Suprapubic skin (tissue), 4 donors: ENCODE results near the gene MVD. TPM values are rescaled to one million over a fixed set of nuclear protein-coding genes. Genes with fewer than 3 reads are reported as not detected.
A peak's percentile ranks its signal among the peaks of the same experiment; 100 is the strongest.

Source experiments
- DNase-seq, 2 donors: peaks; one replicate each; pipeline ENCODE4 v3.0.0-alpha.2; 2019; ENCODE audit warnings: low spot score in 2 of 2
- H3K27ac ChIP-seq: fragments of 200-600 bp; sonication (generic); one replicate; pipeline ENCODE4 v1.5.1; 2019
- H3K27me3 ChIP-seq: fragments of 200-600 bp; sonication (generic); one replicate; pipeline ENCODE4 v1.5.1; 2019
- H3K36me3 ChIP-seq: fragments of 200-600 bp; sonication (generic); one replicate; pipeline ENCODE4 v1.5.1; 2019
- H3K4me1 ChIP-seq: fragments of 200-600 bp; sonication (generic); one replicate; pipeline ENCODE4 v1.5.1; 2019
- H3K4me3 ChIP-seq: fragments of 200-600 bp; sonication (generic); one replicate; pipeline ENCODE4 v1.5.1; 2019; ENCODE audit warnings: mild to moderate bottlenecking
- H3K9me3 ChIP-seq: fragments of 200-600 bp; sonication (generic); one replicate; pipeline ENCODE4 v1.5.1; 2019
- CTCF ChIP-seq, 2 donors: fragments of 200-600 bp in 1 of 2; fragments of 450-650 bp in 1 of 2; sonication (generic) in 1 of 2; IDR thresholded peaks; one replicate each; pipeline ENCODE4 v1.5.1; 2016 to 2019; ENCODE audit warnings: antibody characterized with exemption in 2 of 2, mild to moderate bottlenecking in 1 of 2, moderate library complexity in 1 of 2
- EP300 ChIP-seq: sonication (generic); formaldehyde crosslinking; IDR thresholded peaks from one replicate; pipeline ENCODE4 v1.6.1; 2017; ENCODE audit warnings: antibody characterized with exemption
- POLR2A ChIP-seq, 2 donors: fragments of 450-650 bp; IDR thresholded peaks; one replicate each; pipeline ENCODE4 v1.6.1; 2017; ENCODE audit warnings: antibody characterized with exemption in 2 of 2, mild to moderate bottlenecking in 2 of 2, moderate library complexity in 2 of 2
- POLR2AphosphoS5 ChIP-seq, 3 donors: sonication (generic); formaldehyde crosslinking; IDR thresholded peaks; one replicate each; pipeline ENCODE4 v1.6.1; 2017; ENCODE audit warnings: antibody characterized with exemption in 3 of 3
- WGBS: methylation state at CpG from one replicate; pipeline ENCODE4 v1.1.5; 2018; 5-methylcytosine and 5-hydroxymethylcytosine counted together
- total RNA-seq, 4 donors: library from RNA; depleted of rRNA; stranded (reverse); fragments of >200 nt; gene quantifications; one replicate each; pipeline ENCODE4 v1.1.0, GENCODE V29; 2016

The MVD gene
- total RNA-seq, 4 donors from 2014 or later, result 18.9 to 77.6 (median 44.7) TPM

- no peak for TF ChIP-seq CTCF (IDR thresholded peaks at IDR 0.05)
- Histone ChIP-seq H3K4me1 (peaks cover 49% of the 10 kb centered on the region), H3K36me3 (peaks cover 5% of the 10 kb centered on the region), H3K27ac (peak overlapping the region; percentile 89), H3K4me3 (peak overlapping the region; percentile 100), H3K9me3 (no peaks in the 10 kb centered on the region), H3K27me3 (no peaks in the 10 kb centered on the region)
- DNase-seq, result no peak
- WGBS, result 32% methylated on average over 16 of the region's 17 CpGs
These were observed 44.3 kb upstream of the MVD start for GRCh38 chr16:88706965-88707826.

- H3K36me3 ChIP-seq, result peaks cover 5% of the 10 kb centered on the region
- peak; percentile 90 to 91 for DNase-seq
- H3K27ac ChIP-seq, result peak within 1 kb of the TSS; percentile 89
- H3K27me3 ChIP-seq, result no peaks in the 10 kb centered on the region
- peaks cover 57% of the 10 kb centered on the region for H3K4me1 ChIP-seq
- peak within 1 kb of the TSS; percentile 100 for H3K4me3 ChIP-seq
- TF ChIP-seq EP300, result no peak
- TF ChIP-seq POLR2A (IDR thresholded peaks at IDR 0.05), result peak in 1 of 2 donors; percentile 42
- TF ChIP-seq POLR2AphosphoS5 (IDR thresholded peaks at IDR 0.05), result peak in 2 of 3 donors; percentile 72 to 89
- WGBS, result 0% methylated on average over 2 of the region's 86 CpGs
- no peaks in the 10 kb centered on the region for H3K9me3 ChIP-seq
These were observed 43.5 kb upstream of the MVD start, which contains the start of the genes CTU2 and RNF166 for GRCh38 chr16:88706229-88706964. Gene CTU2, plus strand, starts transcription at chr16:88706503. Its CDS starts 28 bp downstream, at chr16:88706531. Gene RNF166, minus strand, starts transcription at chr16:88706408. Its CDS starts 83 bp downstream, at chr16:88706325.

- 0% methylated on average over 6 of the region's 57 CpGs for WGBS
- TF ChIP-seq POLR2AphosphoS5 (IDR thresholded peaks at IDR 0.05) (no peak), EP300 (no peak), POLR2A (IDR thresholded peaks at IDR 0.05) (no peak), CTCF (IDR thresholded peaks at IDR 0.05) (no peak)
- no peaks in the 10 kb centered on the region for H3K9me3 ChIP-seq
- H3K4me3 ChIP-seq, result peak overlapping the region; percentile 100
- H3K4me1 ChIP-seq, result peaks cover 60% of the 10 kb centered on the region
- H3K36me3 ChIP-seq, result peaks cover 5% of the 10 kb centered on the region
- peak overlapping the region; percentile 89 for H3K27ac ChIP-seq
- H3K27me3 ChIP-seq, result no peaks in the 10 kb centered on the region
- no peak for DNase-seq
These were observed 42.9 kb upstream of the MVD start for GRCh38 chr16:88705801-88706228.

- Histone ChIP-seq H3K27ac (peak overlapping the region; percentile 89), H3K4me1 (peaks cover 63% of the 10 kb centered on the region), H3K27me3 (no peaks in the 10 kb centered on the region), H3K9me3 (no peaks in the 10 kb centered on the region), H3K4me3 (peak overlapping the region; percentile 100), H3K36me3 (peaks cover 8% of the 10 kb centered on the region)
- TF ChIP-seq POLR2A (IDR thresholded peaks at IDR 0.05) (no peak), POLR2AphosphoS5 (IDR thresholded peaks at IDR 0.05) (no peak), EP300 (no peak), CTCF (IDR thresholded peaks at IDR 0.05) (no peak)
- no peak for DNase-seq
- WGBS, result 29% methylated on average over 8 of the region's 9 CpGs
These were observed 42.3 kb upstream of the MVD start for GRCh38 chr16:88705076-88705684.

- Histone ChIP-seq H3K27me3 (no peaks in the 10 kb centered on the region), H3K4me1 (peaks cover 67% of the 10 kb centered on the region), H3K27ac (peak overlapping the region; percentile 12), H3K9me3 (no peaks in the 10 kb centered on the region), H3K4me3 (peak overlapping the region; percentile 12), H3K36me3 (peaks cover 23% of the 10 kb centered on the region)
- no peak for DNase-seq
- 72% methylated on average over 15 of the region's 26 CpGs for WGBS
- TF ChIP-seq POLR2AphosphoS5 (IDR thresholded peaks at IDR 0.05) (no peak), CTCF (IDR thresholded peaks at IDR 0.05) (no peak), POLR2A (IDR thresholded peaks at IDR 0.05) (no peak), EP300 (no peak)
These were observed 40.8 kb upstream of the MVD start for GRCh38 chr16:88703486-88704309.
